HG03280 (cell line): ENCODE data around the gene IRF4.

Experiments
- ATAC-seq: cut with Tn5 transposase; IDR thresholded peaks from one replicate; pipeline ENCODE4 v1.9.1; 2021; ENCODE audit warnings: mild to moderate bottlenecking, moderate library complexity; ENCODE audit not compliant: unreplicated experiment

IRF4 gene

DNA sequence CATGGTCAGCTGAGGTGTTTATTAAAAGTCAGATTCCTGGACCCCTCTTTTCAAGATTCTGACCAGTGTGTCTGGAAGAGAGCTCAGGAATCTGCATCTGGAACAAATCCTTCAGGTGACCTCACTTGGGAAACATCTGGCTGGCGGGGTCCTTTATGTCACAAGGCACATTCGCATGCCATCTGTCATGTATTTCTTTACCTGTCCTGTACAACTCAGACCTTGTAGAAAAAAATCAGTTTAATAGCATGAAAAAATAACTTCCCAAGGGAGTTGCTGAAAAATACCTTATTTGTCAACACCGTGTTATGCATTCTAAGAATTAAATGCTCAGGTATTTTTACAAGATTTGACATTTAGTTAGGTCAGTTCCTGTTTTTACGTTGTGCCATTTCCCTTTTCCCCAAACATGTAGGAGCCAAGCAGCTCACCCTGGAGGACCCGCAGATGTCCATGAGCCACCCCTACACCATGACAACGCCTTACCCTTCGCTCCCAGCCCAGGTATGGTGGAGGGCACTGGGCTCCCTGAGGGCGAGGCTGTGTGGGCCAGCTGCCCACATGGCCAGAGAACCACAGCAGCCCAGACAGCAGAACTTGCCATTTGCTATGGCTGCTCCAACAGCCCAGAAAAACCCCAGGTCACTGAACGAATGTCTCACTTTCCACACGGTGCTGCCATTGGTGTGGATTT lies 4.0 kb downstream of the IRF4 start:
- ATAC-seq = no peak

- ATAC-seq = no peak
Measured at GRCh38 chr6:396126-396520, 4.6 kb downstream of the IRF4 start.

DNA sequence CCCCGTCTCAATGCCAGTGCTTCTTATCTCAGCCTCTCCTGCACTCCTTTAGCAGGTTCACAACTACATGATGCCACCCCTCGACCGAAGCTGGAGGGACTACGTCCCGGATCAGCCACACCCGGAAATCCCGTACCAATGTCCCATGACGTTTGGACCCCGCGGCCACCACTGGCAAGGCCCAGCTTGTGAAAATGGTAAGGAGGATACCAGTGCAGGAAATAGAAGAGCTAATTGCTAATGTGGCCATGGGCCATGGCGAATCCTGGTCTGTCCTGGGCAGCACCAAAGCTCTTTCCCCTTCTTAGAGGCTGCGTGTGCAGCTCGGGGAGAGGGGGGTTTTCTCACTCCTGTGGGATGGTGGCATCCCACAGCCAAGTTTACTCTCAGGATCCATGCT lies 5.5 kb downstream of the IRF4 start:
- no peak for ATAC-seq

DNA sequence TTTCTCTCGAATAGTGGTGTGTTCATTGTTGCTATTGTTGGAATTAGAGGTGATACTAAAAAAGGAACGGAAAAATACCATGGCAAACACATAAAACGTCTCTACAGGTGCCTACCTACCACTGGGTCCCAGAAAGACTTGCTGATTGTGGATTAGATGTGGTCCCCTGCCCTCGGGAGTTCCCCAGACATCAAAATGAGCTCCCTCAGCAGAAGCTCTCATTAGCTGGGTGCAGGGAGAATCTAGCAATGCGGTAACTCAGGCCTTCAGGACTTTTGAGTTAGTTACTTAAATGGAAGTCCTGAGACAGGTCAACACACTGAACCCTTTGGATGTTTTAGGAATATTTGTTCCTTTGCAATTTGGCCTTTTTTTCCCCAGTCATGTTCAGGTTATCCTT lies 6.1 kb downstream of the IRF4 start:
- ATAC-seq = no peak

- ATAC-seq = no peak
Measured at GRCh38 chr6:398065-398464, 6.5 kb downstream of the IRF4 start.

DNA sequence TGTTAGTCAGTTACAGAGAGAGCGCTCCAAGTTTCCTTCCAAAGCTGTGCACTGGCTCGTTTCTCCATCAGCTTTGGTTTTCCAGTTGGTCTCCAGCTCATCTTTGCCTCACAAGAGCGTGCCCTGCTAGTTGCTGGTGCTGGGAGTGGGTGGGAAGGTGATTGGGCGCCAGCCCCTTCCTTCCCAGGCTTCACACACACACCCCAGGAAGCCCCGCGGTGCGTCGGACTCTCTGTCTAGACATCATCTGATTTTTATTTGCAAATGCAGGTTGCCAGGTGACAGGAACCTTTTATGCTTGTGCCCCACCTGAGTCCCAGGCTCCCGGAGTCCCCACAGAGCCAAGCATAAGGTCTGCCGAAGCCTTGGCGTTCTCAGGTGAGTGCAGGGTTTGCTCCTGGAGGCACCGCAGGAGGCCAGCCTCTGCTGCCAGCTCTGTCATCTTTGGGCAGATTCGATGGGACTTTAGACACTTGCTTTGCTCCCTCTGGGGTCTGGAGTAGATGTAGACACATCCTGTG lies 7.1 kb downstream of the IRF4 start:
- no peak for ATAC-seq

DNA sequence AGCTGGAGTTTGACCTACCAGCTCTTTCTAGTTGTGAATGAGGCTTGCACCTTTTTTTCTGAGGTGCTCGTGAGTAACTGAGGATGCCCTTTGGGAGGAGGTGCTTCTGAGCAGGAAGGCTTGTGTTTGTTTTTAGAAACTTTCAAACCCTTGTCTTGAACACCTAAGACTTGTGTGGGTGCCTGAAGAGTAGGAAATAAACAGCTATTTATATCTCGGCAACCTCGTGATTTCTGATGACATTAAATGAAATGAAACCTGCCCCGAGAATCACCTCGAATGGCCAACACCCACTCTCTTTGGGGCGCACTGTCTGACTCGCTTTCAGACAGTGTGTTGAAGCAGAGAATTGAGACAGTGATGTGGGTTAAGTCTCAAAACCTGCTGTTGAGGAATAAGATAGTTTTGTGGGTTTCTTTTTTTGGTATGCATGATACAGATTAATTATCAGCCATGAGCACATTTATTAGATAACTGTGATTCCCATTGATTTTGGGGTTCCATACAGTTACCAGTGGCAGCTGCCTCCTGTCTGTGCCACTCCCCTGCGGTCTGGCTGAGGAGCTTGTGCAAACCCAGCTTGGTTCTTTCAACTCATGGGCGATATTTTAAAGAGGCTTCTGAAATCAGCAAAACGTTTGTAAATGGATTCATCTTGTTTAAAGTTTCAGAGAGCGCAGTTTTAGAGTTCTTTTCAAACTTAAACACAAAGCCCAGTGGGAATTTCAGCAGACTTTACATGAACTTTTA lies 8.4 kb downstream of the IRF4 start:
- ATAC-seq = peak; percentile 41

GRCh38 chr6:400815-401214 lies 9.3 kb downstream of the IRF4 start:
- ATAC-seq = no peak

DNA sequence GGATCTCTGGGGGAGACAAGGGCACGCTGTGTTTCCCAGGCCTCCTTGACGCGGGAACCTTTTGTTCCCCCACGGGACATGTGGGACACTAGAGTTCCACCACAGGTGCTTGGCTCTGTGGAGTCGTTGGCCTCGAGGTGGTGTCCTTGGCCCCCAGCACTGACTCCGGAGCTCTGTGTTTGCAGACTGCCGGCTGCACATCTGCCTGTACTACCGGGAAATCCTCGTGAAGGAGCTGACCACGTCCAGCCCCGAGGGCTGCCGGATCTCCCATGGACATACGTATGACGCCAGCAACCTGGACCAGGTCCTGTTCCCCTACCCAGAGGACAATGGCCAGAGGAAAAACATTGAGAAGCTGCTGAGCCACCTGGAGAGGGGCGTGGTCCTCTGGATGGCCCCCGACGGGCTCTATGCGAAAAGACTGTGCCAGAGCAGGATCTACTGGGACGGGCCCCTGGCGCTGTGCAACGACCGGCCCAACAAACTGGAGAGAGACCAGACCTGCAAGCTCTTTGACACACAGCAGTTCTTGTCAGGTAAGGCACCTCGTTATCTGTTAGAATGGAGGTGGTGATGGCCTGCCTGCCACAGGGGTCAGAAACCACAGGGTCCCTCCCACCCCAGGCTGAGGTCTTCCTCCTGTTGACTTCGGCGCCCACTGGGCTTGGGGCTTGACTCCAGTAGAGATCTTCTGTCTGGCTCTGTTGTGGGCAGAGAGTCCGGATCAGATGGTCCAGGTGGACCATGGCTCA lies 9.9 kb downstream of the IRF4 start:
- ATAC-seq = no peak

- no peak for ATAC-seq
Measured at GRCh38 chr6:401994-402640, 10.6 kb downstream of the IRF4 start.

- no peak for ATAC-seq
Measured at GRCh38 chr6:402901-403658, 11.5 kb downstream of the IRF4 start.

- ATAC-seq = no peak
Measured at GRCh38 chr6:403659-404655, 12.4 kb downstream of the IRF4 start.

DNA sequence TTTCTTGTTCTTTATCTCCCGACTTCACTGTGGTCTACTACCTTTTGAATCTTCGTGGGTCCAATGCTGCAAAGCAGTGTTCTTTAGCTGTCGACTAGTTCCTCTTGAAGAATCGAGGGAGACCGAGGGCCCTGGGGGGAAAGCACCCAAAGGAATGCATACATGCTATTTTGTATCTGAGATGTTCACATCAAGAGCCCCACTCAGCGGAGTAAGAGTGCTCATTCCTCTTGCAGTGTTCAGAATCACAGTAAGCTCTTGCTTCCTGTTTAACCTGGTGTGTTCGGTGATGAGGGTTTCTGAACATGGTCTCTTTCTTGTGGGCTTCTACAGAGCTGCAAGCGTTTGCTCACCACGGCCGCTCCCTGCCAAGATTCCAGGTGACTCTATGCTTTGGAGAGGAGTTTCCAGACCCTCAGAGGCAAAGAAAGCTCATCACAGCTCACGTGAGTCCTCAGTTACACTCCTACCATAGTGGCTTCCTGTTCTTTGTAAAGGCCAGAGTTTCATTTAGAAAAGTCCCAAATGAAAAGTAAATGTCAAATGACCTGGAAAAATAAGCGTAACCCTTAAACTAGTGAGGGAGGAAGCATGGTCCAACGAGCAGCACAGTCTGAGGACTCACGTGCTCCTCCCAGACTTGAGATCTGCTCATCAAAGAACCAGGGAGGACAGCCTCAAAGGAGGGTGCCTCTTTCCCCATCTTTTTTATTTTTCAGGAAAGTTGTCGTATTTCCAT lies 13.3 kb downstream of the IRF4 start:
- no peak for ATAC-seq

DNA sequence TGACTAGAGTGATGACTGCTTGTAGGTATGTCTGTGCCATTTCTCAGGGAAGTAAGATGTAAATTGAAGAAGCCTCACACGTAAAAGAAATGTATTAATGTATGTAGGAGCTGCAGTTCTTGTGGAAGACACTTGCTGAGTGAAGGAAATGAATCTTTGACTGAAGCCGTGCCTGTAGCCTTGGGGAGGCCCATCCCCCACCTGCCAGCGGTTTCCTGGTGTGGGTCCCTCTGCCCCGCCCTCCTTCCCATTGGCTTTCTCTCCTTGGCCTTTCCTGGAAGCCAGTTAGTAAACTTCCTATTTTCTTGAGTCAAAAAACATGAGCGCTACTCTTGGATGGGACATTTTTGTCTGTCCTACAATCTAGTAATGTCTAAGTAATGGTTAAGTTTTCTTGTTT lies 16.6 kb downstream of the IRF4 start:
- no peak for ATAC-seq

- ATAC-seq = no peak
Measured at GRCh38 chr6:408599-409102, 17.1 kb downstream of the IRF4 start.

GRCh38 chr6:409370-409972 lies 17.9 kb downstream of the IRF4 start:
- ATAC-seq = no peak

DNA sequence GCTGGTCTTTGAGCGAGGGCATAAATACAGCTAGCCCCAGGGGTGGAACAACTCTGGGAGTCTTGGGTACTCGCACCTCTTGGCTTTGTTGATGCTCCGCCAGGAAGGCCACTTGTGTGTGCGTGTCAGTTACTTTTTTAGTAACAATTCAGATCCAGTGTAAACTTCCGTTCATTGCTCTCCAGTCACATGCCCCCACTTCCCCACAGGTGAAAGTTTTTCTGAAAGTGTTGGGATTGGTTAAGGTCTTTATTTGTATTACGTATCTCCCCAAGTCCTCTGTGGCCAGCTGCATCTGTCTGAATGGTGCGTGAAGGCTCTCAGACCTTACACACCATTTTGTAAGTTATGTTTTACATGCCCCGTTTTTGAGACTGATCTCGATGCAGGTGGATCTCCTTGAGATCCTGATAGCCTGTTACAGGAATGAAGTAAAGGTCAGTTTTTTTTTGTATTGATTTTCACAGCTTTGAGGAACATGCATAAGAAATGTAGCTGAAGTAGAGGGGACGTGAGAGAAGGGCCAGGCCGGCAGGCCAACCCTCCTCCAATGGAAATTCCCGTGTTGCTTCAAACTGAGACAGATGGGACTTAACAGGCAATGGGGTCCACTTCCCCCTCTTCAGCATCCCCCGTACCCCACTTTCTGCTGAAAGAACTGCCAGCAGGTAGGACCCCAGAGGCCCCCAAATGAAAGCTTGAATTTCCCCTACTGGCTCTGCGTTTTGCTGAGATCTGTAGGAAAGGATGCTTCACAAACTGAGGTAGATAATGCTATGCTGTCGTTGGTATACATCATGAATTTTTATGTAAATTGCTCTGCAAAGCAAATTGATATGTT lies 19.2 kb downstream of the IRF4 start:
- no peak for ATAC-seq
